ENCODE measurements around the gene ST6GALNAC3.
"Not testable (repeated sequence)": the region's sequence is repeated elsewhere in the genome, so short reads cannot be mapped to it uniquely, and the experiment has no call there.

Gene ST6GALNAC3

DNA sequence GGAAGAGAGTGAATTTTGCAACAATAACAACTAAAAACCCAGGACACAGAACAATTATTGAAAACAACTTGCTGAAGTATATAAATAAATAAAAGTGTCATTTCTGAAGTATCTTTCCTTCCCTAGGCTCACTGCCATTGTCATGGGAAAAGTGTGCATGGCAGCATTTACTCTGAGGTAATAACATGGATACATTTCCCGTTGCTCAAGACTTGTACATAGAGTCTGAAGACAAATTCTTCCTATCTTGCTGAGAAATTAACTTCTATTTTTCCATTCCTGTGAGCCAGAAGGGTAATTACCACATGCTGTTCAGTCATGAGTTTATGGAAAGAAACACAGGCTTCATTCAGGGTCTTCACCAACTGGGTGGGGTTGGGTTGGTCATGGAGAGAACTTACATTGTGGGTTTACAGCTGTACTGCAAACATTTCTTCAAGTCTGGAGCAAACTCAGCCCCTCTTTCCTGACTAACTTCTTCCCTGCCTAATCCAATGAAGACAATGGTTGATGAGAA, 32.2 kb downstream of the ST6GALNAC3 start:
- no peak for DNase-seq (ENCODE audit: low spot score)

- no peak for DNase-seq (ENCODE audit: low spot score)
Observed at GRCh38 chr1:76109404-76109803, 34.9 kb downstream of the ST6GALNAC3 start.

DNA sequence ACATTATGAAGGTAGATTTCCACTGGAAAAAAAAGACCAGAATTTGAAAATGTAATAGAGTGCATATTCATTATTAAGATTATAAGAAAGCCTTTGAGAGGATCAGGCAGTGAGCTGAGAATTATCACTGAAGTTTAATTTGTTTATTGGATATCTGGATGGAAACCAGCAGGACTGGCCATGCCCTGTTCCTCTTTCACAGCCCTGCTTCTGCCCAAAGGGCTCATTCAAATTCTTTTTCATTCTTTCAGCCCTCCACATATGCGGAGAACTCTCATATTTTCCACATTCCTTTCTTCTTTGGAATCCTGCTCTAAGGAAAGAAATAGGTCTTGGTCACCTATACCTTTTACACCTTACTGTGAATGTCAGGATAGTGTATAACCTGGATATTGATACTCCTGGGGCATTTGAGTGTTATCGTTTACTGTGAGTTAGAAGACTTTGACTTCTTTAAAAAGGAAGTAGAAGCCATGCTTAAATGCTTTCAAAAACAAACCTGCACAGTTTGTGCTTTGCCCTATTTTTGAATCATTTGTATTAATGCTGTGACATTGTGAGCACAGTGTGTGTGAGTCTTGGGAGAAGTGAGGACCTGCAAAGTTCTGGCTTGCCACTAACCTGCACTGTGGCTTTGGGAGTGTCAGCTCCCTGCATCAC, 35.5 kb downstream of the ST6GALNAC3 start:
- no peak for DNase-seq (ENCODE audit: low spot score)

GRCh38 chr1:76110666-76111065, 36.1 kb downstream of the ST6GALNAC3 start:
- DNase-seq (ENCODE audit: low spot score) = no peak

DNA sequence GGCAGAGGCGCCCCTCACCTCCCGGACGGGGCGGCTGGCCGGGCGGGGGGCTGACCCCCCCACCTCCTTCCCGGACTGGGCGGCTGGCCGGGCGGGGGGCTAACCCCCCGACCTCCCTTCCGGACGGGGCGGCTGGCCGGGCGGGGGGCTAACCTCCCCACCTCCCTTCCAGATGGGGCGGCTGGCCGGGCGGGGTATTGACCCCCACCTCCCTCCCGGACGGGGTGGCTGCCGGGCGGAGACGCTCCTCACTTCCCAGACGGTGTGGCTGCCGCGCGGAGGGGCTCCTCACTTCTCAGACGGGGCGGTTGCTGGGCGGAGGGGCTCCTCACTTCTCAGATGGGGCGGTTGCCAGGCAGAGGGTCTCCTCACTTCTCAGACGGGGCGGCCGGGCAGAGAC, 37.8 kb downstream of the ST6GALNAC3 start:
- DNase-seq (ENCODE audit: low spot score) = not testable (repeated sequence)

DNA sequence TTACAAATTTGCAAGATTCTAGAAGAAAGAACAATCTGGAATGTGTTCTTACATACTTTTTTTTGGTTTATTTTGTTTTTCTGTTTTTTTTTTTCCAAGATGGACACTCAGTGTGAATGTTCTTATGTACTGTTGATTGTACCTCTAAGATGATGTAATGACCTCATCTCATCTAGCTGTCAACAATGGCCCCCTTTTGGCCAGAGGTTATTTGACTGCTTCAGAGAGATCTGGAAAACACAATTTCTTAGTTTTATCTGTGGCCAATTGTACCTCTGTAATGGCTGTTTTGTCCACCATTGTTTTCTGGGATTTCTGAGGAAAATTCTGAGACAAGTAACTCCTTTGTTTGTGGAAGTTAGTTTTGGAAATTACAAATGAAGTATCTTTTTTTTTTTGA, 38.9 kb downstream of the ST6GALNAC3 start:
- DNase-seq (ENCODE audit: low spot score) = no peak

- DNase-seq (ENCODE audit: low spot score) = no peak
Observed at GRCh38 chr1:76115171-76115570, 40.6 kb downstream of the ST6GALNAC3 start.

DNA sequence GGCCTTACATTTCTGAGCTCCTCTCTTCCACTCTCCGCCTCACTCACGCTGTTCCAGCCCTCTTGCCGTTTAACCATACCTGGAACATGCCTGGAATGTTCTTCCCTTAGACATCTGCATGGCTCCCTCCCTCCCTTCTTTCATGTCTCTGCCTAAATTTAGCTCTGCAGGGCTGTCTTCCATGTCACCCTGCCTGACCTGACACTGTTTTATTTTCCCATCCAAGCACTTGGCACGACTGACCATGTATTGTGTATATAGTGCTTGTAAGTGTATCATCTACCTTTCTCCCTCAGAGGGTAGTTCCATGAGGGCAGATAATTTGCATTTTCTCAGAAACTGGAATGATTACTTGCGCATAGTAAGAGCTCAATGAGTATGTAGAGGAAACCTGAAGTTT, 47.3 kb downstream of the ST6GALNAC3 start:
- no peak for DNase-seq (ENCODE audit: low spot score)

GRCh38 chr1:76122271-76122670, 47.7 kb downstream of the ST6GALNAC3 start:
- DNase-seq (ENCODE audit: low spot score) = no peak

GRCh38 chr1:76123411-76124064, 49.0 kb downstream of the ST6GALNAC3 start:
- DNase-seq (ENCODE audit: low spot score) = not testable (repeated sequence)

DNA sequence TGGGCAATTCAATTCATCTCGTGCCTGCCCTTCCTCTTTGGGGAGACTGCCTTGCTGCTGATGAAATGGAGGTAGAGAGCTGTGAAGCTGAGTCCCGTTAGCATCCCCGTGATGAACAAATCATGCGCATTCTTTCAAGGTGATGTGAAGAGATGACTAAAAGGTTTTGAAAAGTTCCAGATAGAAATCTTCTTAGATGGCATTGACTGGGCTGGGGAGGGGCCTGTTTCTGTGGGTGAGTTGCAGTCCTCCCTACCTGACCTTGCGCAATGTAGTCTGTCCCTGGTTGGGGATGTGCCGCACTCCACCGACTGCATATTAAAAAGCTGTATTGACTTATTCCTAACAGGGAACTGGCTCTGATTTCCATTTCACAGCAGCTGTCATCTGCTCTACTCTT, 49.6 kb downstream of the ST6GALNAC3 start:
- no peak for DNase-seq (ENCODE audit: low spot score)

DNA sequence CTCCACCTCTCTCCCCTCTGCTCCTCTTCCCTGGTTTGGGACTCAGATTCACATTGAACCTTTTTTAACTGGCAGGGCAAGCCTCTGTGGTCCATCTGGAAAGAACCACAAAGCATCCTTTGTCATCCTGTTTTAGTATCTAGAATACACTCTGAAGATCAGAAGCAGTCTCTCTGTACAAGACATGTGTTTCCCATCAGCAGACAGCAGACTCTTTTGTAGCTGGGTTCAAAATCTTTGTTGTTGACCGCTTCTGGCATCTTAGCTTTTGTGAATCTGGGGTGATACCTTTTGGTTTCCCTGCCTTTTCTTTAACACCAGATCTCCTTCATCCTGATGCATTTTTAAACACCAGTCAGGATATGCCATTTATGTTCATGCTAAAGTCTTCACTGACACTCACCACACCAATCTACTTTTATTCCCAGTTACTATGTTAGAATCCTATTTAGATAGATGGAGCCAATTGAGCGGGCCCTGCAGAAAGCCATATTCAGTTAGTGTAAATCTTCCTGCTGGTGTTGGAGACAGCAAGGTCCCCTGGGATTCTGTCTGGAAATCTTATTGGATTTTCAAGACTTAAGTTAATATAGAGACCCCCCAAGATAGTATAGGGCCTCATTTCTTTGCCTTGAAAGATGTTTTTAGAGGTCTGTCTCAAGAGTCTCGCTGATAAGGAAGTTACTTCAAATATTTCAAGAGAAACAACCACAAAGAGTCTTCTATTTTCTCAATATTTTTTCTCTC, 51.1 kb downstream of the ST6GALNAC3 start:
- no peak for DNase-seq (ENCODE audit: low spot score)

- no peak for DNase-seq (ENCODE audit: low spot score)
Observed at GRCh38 chr1:76128096-76128495, 53.5 kb downstream of the ST6GALNAC3 start.

DNA sequence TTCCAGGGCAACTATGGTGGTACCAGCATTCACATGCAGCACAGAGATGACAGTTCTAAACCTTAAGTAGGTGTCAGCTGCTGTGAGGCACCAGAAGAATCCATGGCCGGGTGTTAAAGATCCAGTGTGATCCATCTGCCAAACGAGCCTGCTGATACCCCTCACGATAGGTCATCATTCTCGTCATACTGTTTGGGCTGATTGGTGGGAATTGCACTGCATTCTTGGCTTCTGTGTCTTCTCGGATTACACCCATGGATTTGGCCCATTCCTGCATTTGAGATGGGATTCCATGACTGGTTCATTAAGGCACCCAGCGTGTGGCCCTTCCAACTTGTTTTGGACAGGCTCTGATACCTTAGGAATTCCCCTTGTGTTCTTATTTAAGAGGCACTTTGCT, 55.2 kb downstream of the ST6GALNAC3 start:
- DNase-seq (ENCODE audit: low spot score) = no peak

- no peak for DNase-seq (ENCODE audit: low spot score)
Observed at GRCh38 chr1:76130992-76131391, 56.4 kb downstream of the ST6GALNAC3 start.

- no peak for DNase-seq (ENCODE audit: low spot score)
Observed at GRCh38 chr1:76133977-76134376, 59.4 kb downstream of the ST6GALNAC3 start.

- DNase-seq (ENCODE audit: low spot score) = no peak
Observed at GRCh38 chr1:76135835-76136234, 61.3 kb downstream of the ST6GALNAC3 start.

GRCh38 chr1:76136894-76137293, 62.3 kb downstream of the ST6GALNAC3 start:
- no peak for DNase-seq (ENCODE audit: low spot score)

DNA sequence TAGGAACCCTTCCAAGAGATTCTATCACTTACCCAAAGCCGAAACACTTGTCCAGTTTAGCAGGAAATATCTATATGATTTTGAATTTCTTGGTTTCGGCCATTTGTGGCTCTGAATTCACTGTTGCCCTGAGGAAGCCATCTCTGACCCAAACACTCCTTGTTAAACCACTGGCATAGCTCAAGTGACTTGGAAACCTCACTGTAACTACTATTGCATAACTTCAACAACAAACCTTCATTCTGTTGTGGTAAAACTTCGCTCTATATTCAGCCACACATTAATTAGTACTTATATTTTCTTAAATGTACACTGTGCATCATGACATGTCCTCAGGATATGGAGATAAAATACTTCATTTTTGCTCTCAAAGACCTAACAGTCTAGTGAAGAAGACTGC, 63.2 kb downstream of the ST6GALNAC3 start:
- no peak for DNase-seq (ENCODE audit: low spot score)

GRCh38 chr1:76138217-76138616, 63.7 kb downstream of the ST6GALNAC3 start:
- no peak for DNase-seq (ENCODE audit: low spot score)

GRCh38 chr1:76140227-76140626, 65.7 kb downstream of the ST6GALNAC3 start:
- DNase-seq (ENCODE audit: low spot score) = no peak

DNA sequence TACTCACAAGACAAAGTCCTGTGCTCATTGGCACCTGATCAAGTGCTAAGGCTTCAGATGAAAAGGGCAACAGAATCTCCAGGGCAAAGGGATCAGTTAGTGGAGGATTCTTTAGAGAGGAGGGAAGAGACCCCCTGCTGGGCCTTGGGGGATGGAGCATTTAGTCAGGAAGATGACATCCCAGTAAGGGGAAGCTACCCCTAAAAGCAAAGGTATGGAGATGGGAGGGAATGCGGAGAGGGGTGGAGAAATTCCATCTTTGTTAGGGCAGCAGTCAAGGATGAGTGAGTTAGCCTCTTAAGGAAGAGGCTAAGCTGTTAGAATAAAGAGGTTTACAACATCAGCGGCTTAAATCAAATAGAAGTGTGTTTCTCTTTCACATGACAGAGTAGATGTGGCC, 67.4 kb downstream of the ST6GALNAC3 start:
- no peak for DNase-seq (ENCODE audit: low spot score)

All from GM03348 (cell line).